ENCODE results near the gene PCED1B.

GRCh38 chr12:47145188-47145587 lies 65.8 kb downstream of the PCED1B start:
- TF ChIP-seq, protein P1, sequence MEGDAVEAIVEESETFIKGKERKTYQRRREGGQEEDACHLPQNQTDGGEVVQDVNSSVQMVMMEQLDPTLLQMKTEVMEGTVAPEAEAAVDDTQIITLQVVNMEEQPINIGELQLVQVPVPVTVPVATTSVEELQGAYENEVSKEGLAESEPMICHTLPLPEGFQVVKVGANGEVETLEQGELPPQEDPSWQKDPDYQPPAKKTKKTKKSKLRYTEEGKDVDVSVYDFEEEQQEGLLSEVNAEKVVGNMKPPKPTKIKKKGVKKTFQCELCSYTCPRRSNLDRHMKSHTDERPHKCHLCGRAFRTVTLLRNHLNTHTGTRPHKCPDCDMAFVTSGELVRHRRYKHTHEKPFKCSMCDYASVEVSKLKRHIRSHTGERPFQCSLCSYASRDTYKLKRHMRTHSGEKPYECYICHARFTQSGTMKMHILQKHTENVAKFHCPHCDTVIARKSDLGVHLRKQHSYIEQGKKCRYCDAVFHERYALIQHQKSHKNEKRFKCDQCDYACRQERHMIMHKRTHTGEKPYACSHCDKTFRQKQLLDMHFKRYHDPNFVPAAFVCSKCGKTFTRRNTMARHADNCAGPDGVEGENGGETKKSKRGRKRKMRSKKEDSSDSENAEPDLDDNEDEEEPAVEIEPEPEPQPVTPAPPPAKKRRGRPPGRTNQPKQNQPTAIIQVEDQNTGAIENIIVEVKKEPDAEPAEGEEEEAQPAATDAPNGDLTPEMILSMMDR (IDR thresholded peaks at IDR 0.05): no peak
- TF ChIP-seq POLR2A (IDR thresholded peaks at IDR 0.05) (no peak), POLR2AphosphoS5 (IDR thresholded peaks at IDR 0.05; ENCODE audit: insufficient read depth in 1 of 2, low read depth in 1 of 2) (no peak)
